Fibroblast of skin of left quadriceps (primary cell): Measurements from ENCODE around the gene OCIAD2.
"Not testable (repeated sequence)": the region's sequence is repeated elsewhere in the genome, so short reads cannot be mapped to it uniquely, and the experiment has no call there.

Experiments used
- DNase-seq, 2 experiments: peaks; one replicate each; pipeline ENCODE4 v3.0.0-alpha.2; 2013; ENCODE audit warnings: low read depth in 2 of 2

OCIAD2 gene

DNA sequence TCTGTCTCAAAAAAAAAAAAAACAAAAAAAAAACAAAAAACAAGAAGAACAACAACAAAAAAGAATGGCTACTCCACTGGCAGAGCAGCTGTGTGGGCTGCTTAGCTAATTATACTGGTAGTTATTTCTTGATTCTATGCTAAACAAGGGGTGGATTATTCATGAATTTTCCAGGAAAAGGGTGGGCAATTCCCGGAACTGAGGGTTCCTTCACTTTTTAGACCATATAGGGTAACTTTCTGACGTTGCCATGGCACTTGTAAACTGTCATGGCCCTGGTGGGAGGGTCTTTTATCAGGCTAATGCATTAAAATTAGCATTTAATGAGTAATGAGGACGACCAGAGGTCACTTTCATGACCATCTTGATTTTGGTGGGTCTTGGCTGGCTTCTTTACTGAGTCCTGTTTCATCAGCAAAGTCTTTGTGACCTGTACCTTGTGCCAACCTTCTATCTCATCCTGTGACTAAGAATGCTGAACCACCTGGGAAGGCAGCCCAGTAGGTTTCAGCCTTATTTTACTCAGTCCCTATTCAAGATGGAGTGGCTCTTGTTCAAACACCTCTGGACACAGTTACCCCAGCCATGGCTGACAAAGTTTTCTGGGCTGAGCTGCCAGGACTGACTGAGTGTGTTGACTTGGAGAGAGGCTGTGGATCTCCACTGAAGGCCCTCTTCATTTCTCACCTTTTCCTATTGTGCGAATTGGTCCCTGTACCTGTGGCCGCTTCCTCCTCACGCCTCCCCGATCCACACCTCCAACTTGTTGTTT, 1.3 kb upstream of the OCIAD2 start:
- DNase-seq: no peak

DNA sequence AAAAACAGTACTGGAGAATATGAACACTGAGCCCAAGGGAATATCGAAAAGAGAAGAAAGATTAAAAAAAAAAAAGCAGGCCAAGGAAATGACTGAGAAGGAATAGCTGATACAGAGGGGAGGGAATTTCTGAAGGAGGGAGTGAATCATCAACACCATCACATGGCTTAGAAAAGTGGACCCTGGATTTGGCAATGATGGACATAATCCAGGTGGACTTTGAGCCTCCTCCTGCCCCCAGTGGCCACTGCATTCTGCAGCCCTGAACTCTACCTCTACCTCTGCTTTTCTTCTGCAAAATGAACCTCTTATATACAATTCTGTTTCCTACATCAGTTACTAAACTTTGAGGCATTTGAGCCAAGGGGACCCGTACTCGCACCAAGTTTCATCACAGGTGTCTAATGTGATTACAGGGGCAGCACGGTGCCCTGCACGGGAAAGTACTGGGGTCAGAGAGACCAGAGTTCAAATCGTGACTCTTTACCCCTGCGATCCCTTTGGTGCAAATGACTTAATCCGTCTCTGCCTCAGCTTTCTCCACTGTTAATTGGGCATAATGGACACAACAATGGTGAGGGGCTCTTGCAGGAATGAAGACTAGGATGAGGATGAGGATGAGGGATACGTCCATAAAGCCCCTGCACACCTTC, 1.1 kb downstream of the OCIAD2 start:
- no peak for DNase-seq

DNA sequence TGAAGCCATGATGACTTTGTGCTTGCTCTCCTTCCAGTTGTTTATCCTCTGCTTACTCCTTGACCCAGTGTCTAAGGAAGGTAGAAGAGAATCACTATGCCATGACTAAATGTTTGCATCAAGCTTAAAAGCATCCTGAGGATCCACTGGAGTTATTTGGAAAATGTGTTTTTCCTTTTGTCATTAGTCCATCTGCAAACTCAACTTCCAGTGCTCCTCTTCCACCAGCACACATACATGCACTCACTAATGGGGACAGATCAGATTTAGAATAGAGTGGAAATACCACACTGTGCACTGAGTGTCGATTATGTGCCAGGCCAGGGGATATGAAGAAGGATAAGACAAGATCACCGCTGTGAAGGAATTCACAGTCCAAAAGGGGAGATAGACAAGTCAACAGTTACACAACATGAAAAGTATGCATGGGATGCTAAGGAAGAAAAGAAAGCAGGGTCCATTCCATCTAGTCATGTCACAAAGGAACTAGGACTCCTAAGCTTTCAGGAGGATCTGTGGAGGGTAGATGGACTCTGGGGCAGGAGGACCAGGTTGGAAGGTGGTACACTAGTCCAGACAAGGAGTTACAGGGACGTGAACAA, 1.9 kb downstream of the OCIAD2 start:
- DNase-seq: no peak

DNA sequence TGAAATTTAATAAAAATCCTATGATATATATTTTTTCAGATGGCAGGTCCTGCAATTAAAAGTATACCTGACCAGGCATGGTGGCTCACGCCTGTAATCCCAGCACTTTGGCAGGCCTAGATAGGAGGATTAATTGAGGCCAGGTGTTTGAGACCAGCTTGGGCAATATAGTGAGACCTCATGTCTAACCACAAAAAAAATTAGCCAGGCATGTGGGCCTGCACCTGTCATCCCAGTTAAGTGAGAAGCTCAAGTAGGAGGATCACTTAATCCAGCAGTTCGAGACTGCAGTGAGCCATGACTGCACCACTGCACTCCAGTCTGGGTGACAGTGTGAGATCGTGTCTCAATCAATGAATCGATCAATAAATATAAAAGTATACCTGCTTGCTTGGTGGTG, 2.5 kb downstream of the OCIAD2 start:
- DNase-seq: no peak

DNA sequence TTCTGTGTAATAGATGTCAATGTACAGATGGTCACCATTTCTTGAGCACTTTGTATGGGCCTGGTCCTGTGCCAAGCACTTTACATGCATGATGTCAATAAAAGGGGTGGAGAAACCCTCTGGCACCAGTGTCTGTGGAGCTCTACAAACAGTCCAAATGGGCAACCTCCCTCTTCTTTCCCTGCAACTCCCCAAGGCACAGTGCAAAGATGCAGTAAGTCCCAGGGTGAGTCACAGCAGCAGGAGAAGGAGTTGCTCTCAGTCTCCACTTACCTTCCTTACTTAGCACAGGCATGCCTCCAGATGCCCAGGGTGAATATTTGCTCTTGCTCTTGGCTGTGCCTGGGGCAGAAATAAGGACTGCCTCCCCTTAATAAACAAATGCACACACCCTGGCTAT, 4.3 kb downstream of the OCIAD2 start:
- no peak for DNase-seq

DNA sequence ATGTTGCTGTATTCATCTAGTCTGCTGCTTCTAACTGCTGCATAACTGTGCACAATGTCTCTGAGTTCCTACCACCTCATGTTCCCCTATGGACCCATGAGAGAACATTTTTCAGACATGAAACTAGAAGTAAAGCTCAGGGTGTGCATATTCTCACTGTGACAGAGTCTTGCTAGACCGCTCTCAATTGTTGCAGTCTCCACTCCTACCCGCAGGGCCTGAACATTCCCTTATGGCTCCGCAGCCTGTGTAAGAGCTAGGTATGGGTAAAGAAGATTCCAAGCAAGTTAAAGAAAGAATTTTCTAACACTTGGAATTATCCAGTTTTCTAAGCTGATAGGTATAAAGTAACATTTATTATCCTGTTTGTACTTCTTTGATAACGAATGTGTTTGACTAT, 5.4 kb downstream of the OCIAD2 start:
- no peak for DNase-seq

DNA sequence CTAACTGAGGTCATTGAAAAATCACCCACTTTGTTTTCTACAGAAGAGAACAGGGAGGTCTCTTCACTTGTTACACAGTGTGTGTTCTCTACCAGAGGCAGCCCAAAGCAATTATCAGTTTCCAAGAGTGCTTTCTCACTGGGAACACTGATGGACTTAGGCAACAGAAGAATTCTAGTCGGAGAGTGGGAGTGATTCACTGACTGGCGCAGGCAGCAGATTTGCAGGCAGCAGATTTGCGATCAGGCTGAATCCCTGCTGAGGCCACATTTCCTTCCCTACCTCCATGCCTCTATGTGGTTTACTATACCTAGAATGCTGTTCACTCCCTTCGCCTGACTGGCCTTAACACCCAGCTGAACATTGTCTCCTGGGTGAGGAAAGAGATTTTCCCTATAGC, 6.6 kb downstream of the OCIAD2 start:
- DNase-seq: no peak

DNA sequence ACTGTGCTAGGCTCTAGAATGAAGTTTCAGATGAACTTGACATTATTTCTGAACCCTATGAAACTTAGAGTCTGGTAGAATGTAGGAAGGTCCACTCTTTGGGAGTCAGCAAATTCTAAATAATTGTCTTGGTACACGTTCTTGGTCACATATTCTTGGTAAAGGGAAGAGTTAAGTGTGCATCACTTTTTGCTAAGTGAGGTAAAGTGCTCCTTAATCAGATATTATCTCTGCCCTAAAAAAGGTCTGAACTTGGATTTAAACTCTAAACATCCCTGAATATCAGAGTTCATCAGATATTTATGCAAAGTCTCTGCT, 7.2 kb downstream of the OCIAD2 start:
- DNase-seq: no peak

DNA sequence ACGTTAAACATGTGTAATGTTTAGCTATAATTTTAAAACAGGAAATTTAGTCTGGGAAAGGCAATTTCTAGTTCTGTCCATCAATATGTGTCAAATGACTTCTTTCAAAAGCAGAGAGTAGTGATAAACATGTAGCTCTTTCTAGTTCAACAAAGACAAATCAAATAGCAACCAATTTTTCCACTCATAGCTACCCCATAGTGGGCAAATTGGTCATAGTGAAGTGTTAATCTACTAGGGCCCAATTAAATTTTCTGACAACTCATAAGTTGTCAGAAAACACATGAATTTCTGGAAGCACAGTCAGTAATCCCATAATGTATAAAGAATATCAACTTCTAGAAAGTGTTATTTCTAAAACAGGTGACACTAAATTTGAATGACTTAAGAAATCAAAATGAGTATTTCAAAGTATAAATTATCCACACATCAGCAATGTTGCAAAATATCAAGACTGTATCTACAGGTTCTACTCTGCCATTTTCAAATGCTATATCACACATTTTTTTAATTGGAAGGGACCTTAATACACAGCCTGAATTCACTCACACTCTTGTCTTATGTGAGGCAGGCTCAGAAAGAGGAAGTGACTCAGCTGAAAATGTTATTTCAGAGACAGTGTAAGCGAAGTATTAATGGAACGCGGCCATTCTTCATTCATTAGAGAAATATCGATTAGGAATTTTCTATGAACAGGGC, 7.7 kb downstream of the OCIAD2 start:
- no peak for DNase-seq

DNA sequence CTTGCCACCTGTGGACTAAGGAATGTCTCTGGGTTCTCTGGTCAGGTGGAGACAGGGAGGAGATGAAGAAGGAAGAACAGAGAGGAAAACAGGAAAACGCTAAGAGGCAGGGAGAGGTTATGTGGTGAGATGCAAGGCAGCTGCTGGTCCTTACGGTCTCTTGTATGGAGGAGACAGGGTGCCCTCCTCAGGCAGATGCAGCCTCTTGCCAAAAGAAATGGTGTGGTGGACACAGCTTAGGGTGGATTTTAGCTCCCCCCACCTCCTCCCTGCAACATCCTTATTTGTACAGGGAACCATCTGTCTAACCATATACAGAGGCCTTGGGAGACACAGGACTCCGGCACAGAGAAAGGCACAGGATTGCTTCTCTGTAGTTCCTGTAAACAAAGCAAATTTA, 9.7 kb downstream of the OCIAD2 start:
- DNase-seq: no peak

DNA sequence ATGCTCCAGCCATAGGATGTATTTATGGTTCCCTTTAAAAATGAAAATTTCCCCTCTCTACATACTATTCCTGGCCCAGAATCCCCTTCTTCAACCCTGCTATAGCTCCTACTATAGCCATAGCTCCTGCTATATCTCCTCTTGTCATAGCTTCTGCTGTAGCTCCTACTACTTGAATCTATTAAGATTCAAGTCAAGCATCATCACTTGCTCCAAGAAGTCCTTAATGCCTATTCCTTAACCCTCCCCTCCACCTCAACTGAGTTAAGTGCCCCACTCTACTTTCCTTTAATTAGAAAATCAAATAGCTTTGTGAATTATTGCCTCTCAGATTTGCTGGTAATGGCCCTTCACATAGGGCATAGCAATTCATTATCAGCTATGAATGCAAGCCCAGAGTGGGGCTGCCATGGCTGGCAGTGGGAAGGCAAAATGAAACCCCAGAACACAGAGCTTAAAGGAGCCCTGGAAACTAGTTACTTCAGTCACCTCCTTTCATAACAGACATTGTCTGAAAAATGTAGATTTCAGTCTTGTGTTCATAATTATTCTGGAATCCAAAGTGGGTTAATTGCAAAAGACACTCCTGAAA, 15.4 kb downstream of the OCIAD2 start:
- DNase-seq: no peak

DNA sequence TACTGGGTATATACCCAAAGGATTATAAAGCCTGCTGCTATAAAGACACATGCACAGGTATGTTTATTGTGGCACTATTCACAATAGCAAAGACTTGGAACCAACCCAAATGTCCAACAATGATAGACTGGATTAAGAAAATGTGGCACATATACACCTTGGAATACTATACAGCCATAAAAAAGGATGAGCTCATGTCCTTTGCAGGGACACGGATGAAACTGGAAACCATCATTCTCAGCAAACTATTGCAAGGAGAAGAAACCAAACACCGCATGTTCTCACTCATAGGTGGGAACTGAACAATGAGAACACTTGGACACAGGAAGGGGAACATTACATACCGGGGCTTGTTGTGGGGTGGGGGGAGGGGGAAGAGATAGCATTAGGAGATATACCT, 16.8 kb downstream of the OCIAD2 start:
- DNase-seq: not testable (repeated sequence)

DNA sequence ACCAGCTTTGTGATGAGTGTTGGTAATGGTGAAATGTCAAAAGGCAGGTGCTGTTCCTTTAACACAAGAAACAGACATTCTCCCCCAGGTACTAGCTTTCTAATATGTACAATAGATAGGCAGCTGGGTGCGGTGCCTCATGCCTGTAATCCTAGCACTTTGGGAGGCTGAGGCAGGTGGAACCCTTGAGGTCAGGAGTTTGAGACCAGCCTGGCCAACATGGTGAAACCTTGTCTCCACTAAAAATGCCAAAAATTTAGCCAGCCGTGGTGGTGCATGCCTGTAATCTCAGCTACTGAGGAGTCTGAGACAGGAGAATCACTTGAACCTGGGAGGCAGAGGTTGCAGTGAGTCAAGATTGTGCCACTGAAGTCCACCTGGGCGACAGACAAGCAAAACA, 24.9 kb downstream of the OCIAD2 start:
- not testable (repeated sequence) for DNase-seq

DNA sequence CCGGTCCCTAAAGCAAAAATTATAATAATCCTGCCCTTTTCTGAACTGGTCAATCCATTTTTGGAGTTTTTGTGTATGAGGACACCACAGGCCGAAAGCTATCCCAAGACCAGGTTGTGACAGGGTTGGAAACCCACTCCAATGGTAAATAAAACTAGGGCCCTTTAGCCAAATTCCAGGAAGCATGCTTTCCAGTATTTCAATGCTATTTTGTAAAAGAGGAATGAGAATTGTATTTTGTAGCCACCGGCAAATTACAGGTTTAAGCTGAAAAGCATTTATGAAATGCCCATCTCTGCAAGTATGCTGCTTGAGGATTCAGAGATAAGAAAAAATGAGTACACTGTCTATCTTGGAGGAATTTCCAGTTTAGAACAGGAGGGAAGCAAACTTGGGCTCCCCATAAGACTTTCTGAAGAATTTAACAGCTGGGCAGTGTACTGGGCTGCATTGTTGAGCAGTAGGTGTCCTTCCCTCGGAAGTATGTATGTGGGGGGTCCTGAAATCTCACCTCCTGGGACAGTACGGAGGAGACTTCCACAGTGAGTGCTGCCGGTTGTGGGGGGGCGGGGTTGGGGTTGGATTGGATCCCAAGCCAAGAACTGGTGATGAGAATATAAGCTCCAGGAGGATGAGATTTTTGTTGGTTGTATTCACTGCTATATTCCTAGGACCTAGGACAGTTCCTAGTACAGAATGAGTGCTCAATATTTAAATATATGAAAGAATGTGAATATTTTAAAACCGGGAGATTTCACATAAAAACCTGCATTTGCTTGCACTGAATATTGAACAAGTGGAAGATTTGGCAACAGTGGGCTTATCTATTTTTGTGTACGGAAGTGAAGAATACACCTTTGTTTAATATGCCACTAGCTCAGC, 26.8 kb downstream of the OCIAD2 start:
- no peak for DNase-seq

DNA sequence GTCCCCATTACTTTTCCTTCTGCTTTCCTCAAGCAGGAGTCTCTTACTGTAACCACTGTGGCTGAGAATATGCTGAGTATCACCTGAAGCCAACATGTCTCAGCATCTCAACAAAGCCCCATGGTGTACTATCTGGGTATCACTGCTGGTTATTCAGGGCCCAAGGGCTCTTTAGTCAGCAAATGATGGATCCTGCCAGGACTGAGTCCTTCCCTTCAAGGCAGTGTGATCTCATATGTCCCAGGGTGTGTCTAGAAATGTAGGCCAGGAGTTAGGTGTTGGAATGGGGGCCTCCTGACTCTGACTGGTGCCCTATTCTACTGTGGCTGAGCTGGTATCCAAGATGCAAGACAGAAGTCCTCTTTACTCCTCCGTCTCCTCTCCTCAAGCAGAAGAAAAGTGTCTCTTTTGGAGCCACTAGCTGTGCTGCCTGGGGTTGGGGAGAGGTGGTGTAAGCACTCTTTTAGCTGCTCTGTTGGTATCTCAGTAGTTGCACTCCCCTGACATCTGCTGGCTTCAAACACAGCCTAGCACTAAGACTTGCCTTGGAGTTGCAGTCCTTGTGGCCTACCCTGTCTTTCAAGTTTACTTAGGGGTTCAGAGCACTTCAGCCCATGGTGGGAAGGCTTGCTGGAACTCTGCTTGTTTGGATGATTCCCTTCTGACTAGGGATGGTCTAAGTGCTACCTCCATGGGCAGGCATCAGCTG, 28.6 kb downstream of the OCIAD2 start:
- DNase-seq: no peak

DNA sequence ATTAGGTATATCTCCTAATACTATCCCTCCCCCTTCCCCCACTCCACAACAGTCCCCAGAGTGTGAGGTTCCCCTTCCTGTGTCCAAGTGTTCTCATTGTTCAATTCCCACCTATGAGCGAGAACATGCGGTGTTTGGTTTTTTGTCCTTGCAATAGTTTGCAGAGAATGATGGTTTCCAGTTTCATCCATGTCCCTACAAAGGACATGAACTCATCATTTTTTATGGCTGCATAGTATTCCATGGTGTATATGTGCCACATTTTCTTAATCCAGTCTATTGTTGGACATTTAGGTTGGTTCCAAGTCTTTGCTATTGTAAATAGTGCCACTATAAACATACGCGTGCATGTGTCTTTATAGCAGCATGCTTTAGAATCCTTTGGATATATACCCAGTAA, 41.9 kb downstream of the OCIAD2 start:
- not testable (repeated sequence) for DNase-seq

DNA sequence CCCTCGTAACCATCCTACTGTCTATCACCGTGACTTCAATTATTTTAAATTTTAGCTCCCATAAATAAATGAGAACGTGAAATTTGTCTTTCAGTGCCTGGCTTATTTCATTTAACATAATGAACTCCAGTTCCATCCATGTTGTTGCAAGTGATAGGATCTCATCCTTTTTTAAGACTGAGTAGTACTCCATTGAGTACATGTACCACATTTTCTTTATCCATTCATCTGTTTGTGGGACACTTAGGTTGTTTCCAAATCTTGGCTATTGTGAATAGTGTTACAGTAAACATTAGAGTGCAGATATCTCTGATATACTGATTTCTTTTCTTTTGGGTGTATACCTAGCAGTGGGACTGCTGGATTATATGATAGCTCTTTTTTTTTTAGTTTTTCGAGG, 42.8 kb downstream of the OCIAD2 start:
- DNase-seq: no peak

DNA sequence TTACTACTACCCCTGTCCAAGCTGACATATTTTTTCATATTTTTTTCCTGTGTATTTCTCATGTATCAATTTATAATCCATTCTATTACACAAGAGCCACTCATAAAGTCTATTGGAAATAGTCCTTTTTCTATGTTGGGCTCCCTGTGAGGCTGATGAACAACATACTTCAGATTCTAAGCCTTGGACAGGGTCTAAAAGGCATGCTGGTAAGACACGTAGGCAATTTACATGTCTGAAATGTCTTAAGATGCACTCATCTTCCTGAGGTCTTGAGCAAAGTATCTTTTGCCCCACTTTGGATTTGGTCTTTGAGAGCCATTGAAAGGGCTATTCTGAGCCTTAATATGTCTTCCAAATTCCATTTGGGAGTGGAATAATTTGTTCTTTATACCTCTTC, 43.9 kb downstream of the OCIAD2 start:
- no peak for DNase-seq

DNA sequence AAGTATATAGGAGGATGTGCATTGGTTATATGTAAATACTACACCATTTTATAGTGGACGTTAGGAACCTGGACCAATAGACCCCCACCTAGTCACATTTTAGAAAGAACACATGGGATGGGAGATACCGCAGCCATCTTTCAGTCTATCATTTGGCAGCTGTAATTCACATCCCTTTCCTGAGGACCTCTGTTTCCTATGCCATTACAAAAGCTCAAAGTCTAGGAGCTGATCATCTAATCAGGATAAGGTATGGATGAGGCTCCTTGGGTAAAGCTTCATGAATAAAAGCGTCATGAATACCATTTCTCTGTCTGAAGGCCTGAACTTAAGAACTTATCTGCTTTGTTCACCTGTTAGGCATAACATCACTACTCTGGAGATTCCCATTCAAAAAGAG, 44.5 kb downstream of the OCIAD2 start:
- DNase-seq: no peak

DNA sequence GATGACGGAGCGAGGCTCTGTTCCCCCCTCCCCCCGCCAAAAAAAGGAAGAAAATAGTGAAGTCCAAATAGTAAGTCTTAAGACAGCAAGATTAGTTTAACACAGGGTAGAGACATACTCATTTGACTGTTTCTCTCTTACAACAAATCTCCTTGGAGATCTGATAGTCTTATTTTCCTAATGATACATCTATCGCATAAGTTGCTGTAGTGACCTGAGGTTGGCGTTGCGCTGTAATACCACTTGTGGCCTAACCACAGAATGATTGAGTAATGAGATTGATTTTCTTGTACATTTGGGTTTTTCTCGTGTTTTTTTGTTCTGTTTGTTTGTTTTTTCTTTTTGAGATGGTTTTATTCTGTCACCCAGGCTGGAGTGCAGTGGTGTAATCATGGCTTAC, 48.4 kb downstream of the OCIAD2 start:
- DNase-seq: no peak

DNA sequence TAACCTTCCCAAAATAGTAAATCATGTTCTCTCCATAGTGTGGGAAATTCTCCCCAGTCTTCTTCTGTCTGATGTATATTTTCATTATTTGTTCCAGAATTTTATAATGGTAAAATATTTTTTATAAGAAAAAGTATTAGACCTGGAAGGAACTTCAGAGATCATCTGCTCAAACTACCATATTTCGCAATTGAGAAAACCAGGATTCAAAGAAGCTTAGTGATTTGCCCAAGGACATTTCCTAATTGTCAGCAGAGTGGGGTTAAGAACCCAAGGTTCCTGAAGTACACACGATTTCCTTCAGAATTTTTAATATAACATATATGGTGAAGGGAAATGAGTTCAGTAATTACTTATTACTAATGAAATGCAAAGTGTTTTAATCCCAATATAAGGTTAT, 51.6 kb downstream of the OCIAD2 start:
- DNase-seq: no peak
